Ishikawa (cell line): Measurements from ENCODE around the gene IRAK4.

Experiments
- CEBPB ChIP-seq: IDR thresholded peaks from 2 replicates; pipeline ENCODE4 v1.6.1; 2012
- CREB1 ChIP-seq: IDR thresholded peaks from 2 replicates; pipeline ENCODE4 v1.6.1; 2012; ENCODE audit warnings: low read depth
- EGR1 ChIP-seq: IDR thresholded peaks from 2 replicates; pipeline ENCODE4 v1.6.1; 2012
- EP300 ChIP-seq: IDR thresholded peaks from 2 replicates; pipeline ENCODE4 v1.6.1; 2012; ENCODE audit warnings: borderline replicate concordance
- FOXM1 ChIP-seq: IDR thresholded peaks from 2 replicates; pipeline ENCODE4 v1.6.1; 2012; ENCODE audit warnings: low read depth, borderline replicate concordance
- MAX ChIP-seq: IDR thresholded peaks from 2 replicates; pipeline ENCODE4 v1.6.1; 2012
- NFIC ChIP-seq: IDR thresholded peaks from 2 replicates; pipeline ENCODE4 v1.6.1; 2012
- RAD21 ChIP-seq: IDR thresholded peaks from 2 replicates; pipeline ENCODE4 v1.6.1; 2012; ENCODE audit warnings: low read depth
- REST ChIP-seq: IDR thresholded peaks from 2 replicates; pipeline ENCODE4 v1.6.1; 2012; ENCODE audit warnings: low read depth, mild to moderate bottlenecking
- TAF1 ChIP-seq: IDR thresholded peaks from 2 replicates; pipeline ENCODE4 v1.6.1; 2012; ENCODE audit warnings: low read depth, mild to moderate bottlenecking
- TCF12 ChIP-seq: IDR thresholded peaks from 2 replicates; pipeline ENCODE4 v1.6.1; 2012; ENCODE audit warnings: low read depth
- TEAD4 ChIP-seq: IDR thresholded peaks from 2 replicates; pipeline ENCODE4 v1.6.1; 2012
- YY1 ChIP-seq: IDR thresholded peaks from 2 replicates; pipeline ENCODE4 v1.6.1; 2012; ENCODE audit warnings: low read depth
- ZBTB7A ChIP-seq: IDR thresholded peaks from 2 replicates; pipeline ENCODE4 v1.6.1; 2012; ENCODE audit warnings: low read depth

GRCh38 chr12:43722621-43723020 is 36.1 kb upstream of the IRAK4 start:
- TF ChIP-seq TAF1 (no peak), RAD21 (no peak), MAX (no peak), TEAD4 (no peak), REST (no peak), EP300 (no peak), ZBTB7A (no peak), YY1 (no peak), EGR1 (no peak), CREB1 (no peak), FOXM1 (no peak), CEBPB (no peak), NFIC (no peak), TCF12 (no peak)
